ENCODE results near the gene NELL1. TPM values are rescaled to one million over a fixed set of nuclear protein-coding genes. Genes with fewer than 3 reads are reported as not detected.

The NELL1 gene
- total RNA-seq, 2 experiments from 2014 or later, result not detected

GRCh38 chr11:20676658-20677057, 7.3 kb downstream of the NELL1 start:
- DNase-seq (no peak), ATAC-seq (ENCODE audit: low read depth) (no peak)
- Mint-ChIP-seq H3K27ac (no peak overlapping the region), H3K36me3 (no peaks in the 10 kb centered on the region), H3K4me3 (no peak overlapping the region), H3K27me3 (peaks cover 18% of the 10 kb centered on the region), H3K4me1 (peaks cover 2% of the 10 kb centered on the region), H3K9me3 (no peaks in the 10 kb centered on the region)
- POLR2A ChIA-PET, result no interaction called here

- H3K27me3 Mint-ChIP-seq, result peaks cover 1% of the 10 kb centered on the region
- no peaks in the 10 kb centered on the region for H3K9me3 Mint-ChIP-seq
- ATAC-seq (ENCODE audit: low read depth) (no peak), DNase-seq (no peak)
- no peaks in the 10 kb centered on the region for H3K4me1 Mint-ChIP-seq
- POLR2A ChIA-PET, result no interaction called here
- no peak overlapping the region for H3K4me3 Mint-ChIP-seq
- H3K36me3 Mint-ChIP-seq, result no peaks in the 10 kb centered on the region
- no peak overlapping the region for H3K27ac Mint-ChIP-seq
Measured at GRCh38 chr11:20688761-20689160, 19.4 kb downstream of the NELL1 start.

- peaks cover 4% of the 10 kb centered on the region for H3K9me3 Mint-ChIP-seq
- POLR2A ChIA-PET, result no interaction called here
Measured at GRCh38 chr11:20707876-20708275, 38.5 kb downstream of the NELL1 start.

GRCh38 chr11:20712912-20713311, 43.5 kb downstream of the NELL1 start:
- Mint-ChIP-seq H3K27me3 (no peaks in the 10 kb centered on the region), H3K27ac (no peak overlapping the region), H3K9me3 (no peaks in the 10 kb centered on the region), H3K4me3 (no peak overlapping the region), H3K36me3 (no peaks in the 10 kb centered on the region), H3K4me1 (no peaks in the 10 kb centered on the region)
- no peak for ATAC-seq (ENCODE audit: low read depth)
- no peak for DNase-seq
- POLR2A ChIA-PET, result no interaction called here

More at GRCh38 chr11:20707876-20708275, 38.5 kb downstream of the NELL1 start:
- no peaks in the 10 kb centered on the region for H3K4me1 Mint-ChIP-seq
- no peaks in the 10 kb centered on the region for H3K36me3 Mint-ChIP-seq
- no peak overlapping the region for H3K4me3 Mint-ChIP-seq
- H3K27me3 Mint-ChIP-seq, result no peaks in the 10 kb centered on the region
- H3K27ac Mint-ChIP-seq, result no peak overlapping the region
- no peak for DNase-seq
- ATAC-seq (ENCODE audit: low read depth), result no peak

GRCh38 chr11:20715464-20715863, 46.1 kb downstream of the NELL1 start:
- H3K4me3 Mint-ChIP-seq, result no peak overlapping the region
- H3K27me3 Mint-ChIP-seq, result no peaks in the 10 kb centered on the region
- no peak for DNase-seq
- no peak overlapping the region for H3K27ac Mint-ChIP-seq
- POLR2A ChIA-PET, result no interaction called here
- no peaks in the 10 kb centered on the region for H3K36me3 Mint-ChIP-seq
- H3K4me1 Mint-ChIP-seq, result no peaks in the 10 kb centered on the region
- no peaks in the 10 kb centered on the region for H3K9me3 Mint-ChIP-seq
- ATAC-seq (ENCODE audit: low read depth), result no peak

GRCh38 chr11:20715931-20716330, 46.5 kb downstream of the NELL1 start:
- Mint-ChIP-seq H3K4me1 (no peaks in the 10 kb centered on the region), H3K27ac (no peak overlapping the region), H3K36me3 (no peaks in the 10 kb centered on the region), H3K27me3 (no peaks in the 10 kb centered on the region), H3K9me3 (no peaks in the 10 kb centered on the region), H3K4me3 (no peak overlapping the region)
- POLR2A ChIA-PET, result no interaction called here
- DNase-seq (no peak), ATAC-seq (ENCODE audit: low read depth) (no peak)

GRCh38 chr11:20719821-20720220, 50.4 kb downstream of the NELL1 start:
- POLR2A ChIA-PET, result no interaction called here
- Mint-ChIP-seq H3K4me3 (no peak overlapping the region), H3K27ac (no peak overlapping the region), H3K27me3 (no peaks in the 10 kb centered on the region), H3K9me3 (peaks cover 1% of the 10 kb centered on the region), H3K4me1 (no peaks in the 10 kb centered on the region), H3K36me3 (no peaks in the 10 kb centered on the region)
- DNase-seq, result no peak
- ATAC-seq (ENCODE audit: low read depth), result no peak

- Mint-ChIP-seq H3K4me1 (no peaks in the 10 kb centered on the region), H3K27me3 (no peaks in the 10 kb centered on the region), H3K27ac (no peak overlapping the region), H3K4me3 (no peak overlapping the region), H3K36me3 (no peaks in the 10 kb centered on the region), H3K9me3 (peaks cover 4% of the 10 kb centered on the region)
- DNase-seq, result no peak
- no peak for ATAC-seq (ENCODE audit: low read depth)
- POLR2A ChIA-PET, result no interaction called here
Measured at GRCh38 chr11:20723366-20723765, 54.0 kb downstream of the NELL1 start.

GRCh38 chr11:20729597-20730105, 60.3 kb downstream of the NELL1 start:
- Mint-ChIP-seq H3K4me3 (no peak overlapping the region), H3K4me1 (no peaks in the 10 kb centered on the region), H3K36me3 (no peaks in the 10 kb centered on the region), H3K27me3 (no peaks in the 10 kb centered on the region), H3K27ac (no peak overlapping the region), H3K9me3 (peaks cover 4% of the 10 kb centered on the region)
- DNase-seq, result no peak
- POLR2A ChIA-PET, result no interaction called here
- no peak for ATAC-seq (ENCODE audit: low read depth)

GRCh38 chr11:20731676-20732215, 62.4 kb downstream of the NELL1 start:
- POLR2A ChIA-PET, result no interaction called here
- H3K27ac Mint-ChIP-seq, result no peak overlapping the region
- H3K27me3 Mint-ChIP-seq, result no peaks in the 10 kb centered on the region
- no peaks in the 10 kb centered on the region for H3K36me3 Mint-ChIP-seq
- no peak for DNase-seq
- ATAC-seq (ENCODE audit: low read depth), result no peak
- no peaks in the 10 kb centered on the region for H3K9me3 Mint-ChIP-seq
- H3K4me1 Mint-ChIP-seq, result no peaks in the 10 kb centered on the region
- H3K4me3 Mint-ChIP-seq, result no peak overlapping the region

- Mint-ChIP-seq H3K9me3 (peaks cover 1% of the 10 kb centered on the region), H3K27ac (no peak overlapping the region), H3K27me3 (no peaks in the 10 kb centered on the region), H3K36me3 (no peaks in the 10 kb centered on the region), H3K4me3 (no peak overlapping the region), H3K4me1 (no peaks in the 10 kb centered on the region)
- no peak for DNase-seq
- no peak for ATAC-seq (ENCODE audit: low read depth)
- POLR2A ChIA-PET, result no interaction called here
Measured at GRCh38 chr11:20739107-20739506, 69.7 kb downstream of the NELL1 start.

GRCh38 chr11:20739577-20739976, 70.2 kb downstream of the NELL1 start:
- H3K36me3 Mint-ChIP-seq, result no peaks in the 10 kb centered on the region
- POLR2A ChIA-PET, result no interaction called here
- H3K4me3 Mint-ChIP-seq, result no peak overlapping the region
- H3K27ac Mint-ChIP-seq, result no peak overlapping the region
- H3K4me1 Mint-ChIP-seq, result no peaks in the 10 kb centered on the region
- DNase-seq (no peak), ATAC-seq (ENCODE audit: low read depth) (no peak)
- H3K9me3 Mint-ChIP-seq, result peaks cover 1% of the 10 kb centered on the region
- H3K27me3 Mint-ChIP-seq, result no peaks in the 10 kb centered on the region

- Mint-ChIP-seq H3K4me1 (no peaks in the 10 kb centered on the region), H3K36me3 (no peaks in the 10 kb centered on the region), H3K27ac (no peak overlapping the region), H3K27me3 (no peaks in the 10 kb centered on the region), H3K4me3 (no peak overlapping the region), H3K9me3 (no peaks in the 10 kb centered on the region)
- POLR2A ChIA-PET, result no interaction called here
- no peak for DNase-seq
- ATAC-seq (ENCODE audit: low read depth), result no peak
Measured at GRCh38 chr11:20754933-20755332, 85.5 kb downstream of the NELL1 start.

- H3K9me3 Mint-ChIP-seq, result no peaks in the 10 kb centered on the region
- no peaks in the 10 kb centered on the region for H3K36me3 Mint-ChIP-seq
- H3K4me1 Mint-ChIP-seq, result no peaks in the 10 kb centered on the region
- no peak overlapping the region for H3K4me3 Mint-ChIP-seq
- no peak for DNase-seq
- H3K27me3 Mint-ChIP-seq, result no peaks in the 10 kb centered on the region
- ATAC-seq (ENCODE audit: low read depth), result no peak
- H3K27ac Mint-ChIP-seq, result no peak overlapping the region
- POLR2A ChIA-PET, result no interaction called here
Measured at GRCh38 chr11:20759541-20759940, 90.2 kb downstream of the NELL1 start.

GRCh38 chr11:20760811-20761210, 91.4 kb downstream of the NELL1 start:
- no peak overlapping the region for H3K4me3 Mint-ChIP-seq
- ATAC-seq (ENCODE audit: low read depth), result no peak
- no peak overlapping the region for H3K27ac Mint-ChIP-seq
- no peaks in the 10 kb centered on the region for H3K9me3 Mint-ChIP-seq
- no peak for DNase-seq
- H3K4me1 Mint-ChIP-seq, result no peaks in the 10 kb centered on the region
- POLR2A ChIA-PET, result no interaction called here
- no peaks in the 10 kb centered on the region for H3K36me3 Mint-ChIP-seq
- no peaks in the 10 kb centered on the region for H3K27me3 Mint-ChIP-seq
